Measurements from ENCODE around the gene YJU2.
A peak's percentile ranks its signal among the peaks of the same experiment; 100 is the strongest.
"Not testable (repeated sequence)": the region's sequence is repeated elsewhere in the genome, so short reads cannot be mapped to it uniquely, and the experiment has no call there.

The YJU2 gene

DNA sequence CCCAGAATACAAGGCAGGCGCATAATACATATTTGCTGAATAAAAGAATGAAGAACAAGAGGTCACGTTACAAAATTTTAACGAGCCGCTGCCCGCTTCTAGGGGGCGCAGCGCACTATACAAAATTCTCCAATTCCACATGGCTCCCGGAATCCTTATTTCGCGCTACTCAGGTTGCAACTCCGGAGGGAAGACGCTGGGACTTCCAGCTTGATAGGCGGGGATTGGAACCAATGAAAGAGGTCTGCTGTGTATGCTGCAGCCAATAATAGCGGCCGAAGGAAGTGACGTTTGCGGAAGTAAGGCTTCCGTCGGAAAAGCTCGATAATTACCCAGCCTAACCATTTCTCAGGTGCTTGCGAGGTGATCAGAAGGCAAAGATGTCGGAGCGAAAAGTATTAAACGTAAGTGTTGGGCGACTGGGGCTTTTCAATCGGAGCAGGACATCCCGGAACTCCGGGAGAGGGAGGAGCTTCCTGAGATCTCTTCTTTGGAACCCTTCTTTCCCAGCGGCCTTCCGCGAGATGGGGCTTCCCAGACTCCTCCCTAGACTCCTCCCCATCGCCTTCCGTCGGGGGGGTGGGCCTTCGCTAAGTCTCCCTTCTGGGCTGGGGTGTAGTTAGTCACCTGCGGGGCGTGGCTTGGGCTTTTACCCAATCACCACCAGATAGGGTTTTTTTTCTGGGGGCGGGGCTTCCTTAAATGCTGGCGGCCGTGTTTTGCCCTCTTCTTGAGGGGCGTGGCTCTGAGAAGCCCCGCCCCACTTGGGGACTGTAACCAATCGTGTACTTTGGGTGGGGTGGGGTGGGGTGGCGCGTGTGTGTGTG lies at the start of gene YJU2:
Gene YJU2 (plus strand): TSS at position 314 of the 827 bp plus-strand sequence. CDS start 67 bp downstream, at position 381.
- peak; percentile 98 for DNase-seq

DNA sequence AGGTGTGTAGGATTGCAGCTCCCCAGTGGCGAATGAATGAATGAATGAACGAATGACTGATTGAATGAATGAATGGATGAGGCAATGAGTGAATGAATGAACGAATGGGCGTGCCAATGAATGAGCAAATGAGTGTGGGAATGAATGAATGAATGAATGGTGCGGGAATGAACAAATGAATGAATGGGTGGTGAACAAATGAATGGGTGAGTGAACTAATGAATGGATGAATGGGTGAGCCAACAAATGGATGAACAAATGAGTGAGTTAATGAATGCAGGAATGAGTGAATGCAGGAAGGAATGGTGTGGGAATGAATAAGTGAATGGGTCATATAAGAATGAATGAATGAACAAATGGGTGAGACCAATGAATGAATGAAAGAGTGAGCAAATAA lies 49.7 kb upstream of the YJU2 start:
- no peak for DNase-seq

DNA sequence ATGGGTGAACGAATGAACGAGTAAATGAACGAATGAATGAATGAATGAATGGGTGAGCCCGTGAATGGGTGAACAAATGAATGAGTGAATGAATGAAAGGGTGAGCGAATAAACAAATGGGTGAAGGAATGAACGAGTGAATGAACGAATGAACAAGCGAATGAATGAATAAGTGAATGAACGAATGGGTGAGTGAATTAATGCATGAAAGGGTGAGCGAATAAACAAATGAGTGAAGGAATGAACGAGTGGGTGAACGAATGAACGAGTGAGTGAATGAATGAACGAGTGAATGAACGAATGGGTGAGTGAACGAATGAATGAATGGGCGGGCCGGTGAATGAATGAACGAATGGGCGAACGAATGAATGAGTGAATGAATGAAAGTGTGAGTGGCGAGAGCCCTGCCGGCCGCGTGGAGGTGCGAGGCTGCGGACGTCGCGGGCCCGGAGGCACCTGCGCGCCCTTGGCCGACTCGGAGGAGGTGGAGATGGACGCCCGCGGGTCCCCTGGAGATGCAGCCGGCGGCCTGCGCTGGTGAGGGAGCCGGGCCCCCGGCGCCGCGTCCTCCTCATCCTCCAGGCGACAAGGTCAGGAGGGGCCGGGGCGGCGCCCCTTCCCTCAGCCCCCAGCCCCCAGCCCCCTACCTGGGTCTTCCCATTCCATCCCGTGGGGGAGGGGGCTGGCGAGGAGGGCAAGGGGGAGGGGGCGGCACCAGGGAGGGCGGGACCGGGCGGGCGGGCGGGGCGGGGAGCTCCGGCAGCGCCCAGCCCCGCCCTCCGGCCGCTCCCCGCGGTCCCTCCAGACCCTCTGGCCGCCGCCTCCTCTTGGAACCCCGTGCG lies 49.0 kb upstream of the YJU2 start:
- DNase-seq = no peak

DNA sequence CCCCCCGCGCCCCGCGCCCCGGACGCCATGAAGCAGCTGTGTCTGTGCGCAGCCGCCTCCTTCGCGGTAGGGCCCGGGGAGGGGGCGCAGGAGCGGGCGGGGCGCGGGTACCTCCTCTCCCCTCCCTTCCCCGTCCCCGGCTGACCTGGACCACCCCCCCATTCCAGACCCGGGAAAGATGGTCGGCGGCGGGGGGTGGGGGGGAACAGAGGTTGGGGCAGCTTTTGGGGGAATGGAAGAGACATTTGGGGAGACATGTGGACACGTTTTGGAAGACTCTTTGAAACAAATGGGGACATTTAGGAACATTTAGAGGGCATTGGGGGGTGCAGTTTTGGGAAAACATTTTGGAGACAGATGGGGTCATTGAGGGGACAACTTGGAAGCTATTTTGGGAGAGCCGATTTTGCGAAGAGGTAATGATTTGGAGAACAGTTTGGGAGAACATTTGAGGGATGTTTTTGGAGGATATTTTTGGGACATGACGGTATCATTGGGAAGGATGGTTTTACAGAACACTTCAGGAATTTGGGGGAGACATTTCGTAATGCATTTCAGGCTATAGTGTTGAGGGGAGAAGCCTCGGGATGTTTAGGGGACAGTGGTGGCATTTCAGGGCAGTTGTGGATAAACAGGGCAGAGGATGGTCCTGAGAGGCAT lies 48.3 kb upstream of the YJU2 start:
- DNase-seq = no peak

DNA sequence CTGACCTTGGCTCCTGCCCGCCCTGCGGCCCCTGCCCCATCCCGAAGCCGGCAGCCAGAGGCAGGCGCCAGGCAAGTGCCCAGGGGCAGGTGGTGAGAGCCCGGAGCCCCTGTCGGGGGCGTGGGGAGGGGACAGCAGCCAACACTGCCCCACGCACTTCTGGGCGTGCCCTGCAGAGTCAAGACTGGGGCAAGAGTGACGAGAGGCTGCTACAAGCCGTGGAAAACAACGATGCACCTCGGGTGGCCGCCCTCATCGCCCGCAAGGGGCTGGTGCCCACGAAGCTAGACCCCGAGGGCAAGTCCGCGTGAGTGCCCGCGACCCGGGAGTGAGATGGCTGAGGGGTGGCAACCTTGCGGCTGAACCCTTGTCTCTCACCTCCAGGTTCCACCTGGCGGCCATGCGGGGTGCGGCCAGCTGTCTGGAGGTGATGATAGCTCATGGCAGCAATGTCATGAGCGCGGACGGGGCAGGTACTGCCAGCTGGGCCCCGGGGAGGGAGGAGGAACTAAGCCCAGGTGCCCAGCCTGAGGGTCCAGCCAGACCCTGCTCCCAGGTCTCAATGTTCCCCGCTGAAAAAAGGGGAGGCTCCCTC lies 47.1 kb upstream of the YJU2 start:
- peak; percentile 16 for DNase-seq

DNA sequence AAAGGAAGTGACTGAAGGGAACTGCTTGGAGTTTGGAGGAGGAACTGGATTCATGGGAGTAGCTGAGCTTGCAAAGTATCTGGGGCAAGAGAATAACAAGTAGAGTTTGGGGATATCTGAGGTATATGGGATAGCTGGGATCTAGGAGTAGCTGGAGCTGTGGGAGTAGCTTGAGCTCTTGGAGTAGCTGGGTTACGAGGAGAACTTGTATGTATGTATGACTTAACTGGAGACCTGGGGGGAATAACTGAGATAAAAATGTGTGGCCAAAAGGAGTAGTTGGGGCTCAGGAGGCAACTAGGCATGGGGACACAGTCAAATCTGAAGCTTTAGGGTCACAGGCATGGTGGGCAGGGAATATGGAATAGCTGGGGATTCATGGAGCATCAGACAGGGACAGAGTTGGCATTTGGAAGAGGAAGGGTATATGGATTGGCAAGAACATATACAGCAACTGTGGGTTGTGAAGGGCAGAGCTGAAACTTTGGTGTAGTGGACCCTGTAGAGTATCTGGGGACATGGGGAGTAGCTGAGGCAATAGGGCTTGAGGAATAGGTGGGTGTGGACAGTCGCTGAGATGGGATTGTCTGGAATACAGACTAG lies 45.8 kb upstream of the YJU2 start:
- no peak for DNase-seq

DNA sequence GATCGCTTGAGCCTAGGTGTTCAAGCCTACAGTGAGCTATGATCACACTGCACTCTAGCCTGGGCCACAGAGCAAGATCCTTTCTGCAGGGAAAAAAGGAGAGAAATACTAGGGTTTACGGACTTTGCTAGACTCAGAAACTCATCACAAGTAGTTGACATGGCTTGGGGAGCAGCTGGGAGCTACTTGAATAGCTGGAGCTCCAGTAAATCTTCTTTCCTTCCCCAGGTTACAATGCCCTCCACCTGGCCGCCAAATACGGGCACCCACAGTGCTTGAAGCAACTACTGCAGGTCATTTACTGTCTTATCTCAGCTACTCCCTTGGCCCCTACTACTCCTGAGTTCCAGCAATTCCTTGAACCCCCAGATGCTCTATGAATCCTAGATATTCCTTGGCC lies 45.1 kb upstream of the YJU2 start:
- DNase-seq = no peak

DNA sequence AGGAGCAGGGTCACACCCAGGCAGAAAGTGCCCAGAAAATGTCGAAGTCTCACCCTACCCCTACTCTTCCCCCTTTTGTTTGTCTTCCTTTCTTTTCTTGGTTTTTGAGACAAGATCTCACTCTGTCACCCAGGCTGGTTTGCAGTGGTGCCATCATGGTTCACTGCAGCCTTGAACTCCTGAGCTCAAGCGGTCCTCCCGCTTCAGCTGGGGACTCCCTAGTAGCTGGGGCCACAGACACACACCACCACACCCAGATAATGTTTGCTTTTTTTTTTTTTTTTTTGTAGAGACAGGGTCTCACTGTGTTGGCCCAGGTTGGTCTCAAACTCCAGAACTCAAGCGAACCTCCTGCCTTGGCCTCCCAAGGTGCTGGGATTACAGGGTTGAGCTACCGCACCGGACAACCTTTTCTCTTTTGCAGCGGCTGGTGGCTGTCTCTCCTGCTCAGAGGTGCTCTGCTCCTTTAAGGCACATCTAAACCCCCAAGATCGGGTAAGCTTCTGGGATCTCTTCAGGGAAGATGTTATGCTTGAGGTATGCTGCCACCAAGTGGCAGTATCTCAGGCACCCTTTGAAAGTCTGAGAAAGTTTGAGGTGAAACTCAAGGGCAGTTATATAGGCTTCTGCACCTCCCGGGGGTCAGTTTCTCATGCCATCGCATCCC lies 39.9 kb upstream of the YJU2 start:
- no peak for DNase-seq

DNA sequence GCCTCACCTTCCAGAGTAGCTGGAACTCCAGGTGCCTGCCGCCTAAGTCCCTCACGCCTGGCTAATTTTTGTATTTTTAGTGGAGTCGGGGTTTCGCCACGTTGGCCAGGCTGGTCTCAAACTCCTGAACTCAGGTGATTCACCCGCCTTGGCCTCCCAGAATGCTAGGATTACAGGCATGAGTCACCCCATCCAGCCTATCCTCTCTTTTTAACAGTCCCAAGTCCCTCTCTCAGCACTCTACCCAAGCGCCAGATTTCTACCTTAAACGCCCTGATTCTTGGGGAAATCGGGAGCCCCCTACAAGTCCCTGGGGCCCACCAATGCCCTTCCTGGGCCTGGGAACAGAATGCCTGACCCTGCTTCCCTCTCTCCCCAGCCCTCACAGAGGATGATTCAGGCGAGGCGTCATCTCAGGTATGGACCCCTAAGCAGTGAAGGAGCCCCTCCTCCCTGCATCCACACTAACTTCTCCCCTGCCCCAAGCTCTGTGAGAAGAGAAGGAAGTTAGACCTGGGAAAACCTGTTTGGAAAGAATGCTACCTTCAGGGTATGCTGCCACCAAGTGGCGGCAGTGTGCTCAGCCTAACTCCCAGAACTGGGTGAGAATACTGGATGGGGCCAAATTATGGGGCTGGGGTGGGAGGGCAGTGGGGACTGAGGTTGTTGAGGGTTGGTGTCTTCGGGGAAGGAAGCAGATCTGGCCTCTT lies 38.3 kb upstream of the YJU2 start:
- no peak for DNase-seq

DNA sequence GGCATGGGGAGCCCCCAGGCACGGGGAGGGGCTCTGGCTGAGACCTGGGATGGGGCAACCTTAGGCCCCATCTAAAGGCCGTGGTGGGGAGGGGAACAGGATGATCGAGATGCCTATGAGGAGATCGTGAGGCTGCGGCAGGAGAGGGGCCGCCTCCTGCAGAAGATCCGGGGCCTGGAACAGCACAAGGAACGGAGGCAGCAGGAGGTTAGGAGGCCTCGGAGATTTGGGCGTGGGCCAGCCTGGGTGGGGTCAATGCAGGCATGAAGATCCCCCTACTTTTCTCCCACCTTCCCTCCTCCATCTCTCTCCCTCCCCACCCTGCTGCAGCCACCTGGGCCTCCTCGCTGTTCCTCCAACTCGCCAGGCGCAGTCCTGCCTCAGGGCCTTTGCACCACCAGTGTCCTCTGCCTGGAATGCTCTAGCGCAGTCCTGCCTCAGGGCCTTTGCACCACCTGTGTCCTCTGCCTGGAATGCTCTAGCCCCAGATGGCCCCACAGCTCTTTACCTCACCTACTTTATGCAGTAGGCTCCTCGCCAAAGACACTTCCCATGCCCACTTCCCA lies 36.6 kb upstream of the YJU2 start:
- DNase-seq = no peak

DNA sequence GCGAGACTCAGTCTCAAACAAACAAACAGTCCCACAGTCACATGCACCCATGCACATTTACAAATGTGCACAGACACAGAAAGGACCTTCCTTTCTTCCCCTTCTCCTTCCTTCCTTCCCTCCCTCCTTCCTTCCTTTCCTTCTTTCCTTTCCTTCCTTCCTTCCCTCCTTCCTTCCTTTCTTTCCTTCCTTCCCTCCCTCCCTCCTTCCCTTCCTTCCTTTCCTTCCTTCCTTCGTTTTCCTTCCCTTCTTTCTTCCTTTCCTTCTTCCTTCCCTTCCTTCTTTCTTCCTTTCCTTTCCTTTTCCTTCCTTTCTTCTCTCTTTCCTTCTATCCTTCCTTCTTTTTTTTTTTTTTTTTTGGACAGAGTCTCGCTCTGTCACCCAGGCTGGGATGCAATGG lies 33.8 kb upstream of the YJU2 start:
- DNase-seq = no peak

DNA sequence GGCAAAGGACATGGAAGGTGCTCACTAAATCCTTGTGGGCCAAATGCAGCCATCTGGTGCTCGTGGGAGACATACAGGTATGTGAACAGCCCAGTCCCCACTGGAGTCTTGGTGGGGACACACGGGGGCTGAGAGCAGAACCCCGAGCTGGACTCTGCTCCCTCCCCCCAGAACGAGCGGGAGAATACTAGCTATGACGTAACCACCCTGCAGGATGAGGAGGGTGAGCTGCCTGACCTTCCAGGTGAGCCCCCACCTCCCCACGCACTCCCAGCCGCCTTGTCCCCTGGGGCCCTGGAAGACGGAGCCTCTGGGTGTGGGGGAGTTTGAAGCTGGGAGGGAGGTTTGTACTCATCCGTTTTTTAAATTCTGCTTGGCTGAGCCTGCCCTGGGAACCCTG lies 31.1 kb upstream of the YJU2 start:
- DNase-seq = no peak

DNA sequence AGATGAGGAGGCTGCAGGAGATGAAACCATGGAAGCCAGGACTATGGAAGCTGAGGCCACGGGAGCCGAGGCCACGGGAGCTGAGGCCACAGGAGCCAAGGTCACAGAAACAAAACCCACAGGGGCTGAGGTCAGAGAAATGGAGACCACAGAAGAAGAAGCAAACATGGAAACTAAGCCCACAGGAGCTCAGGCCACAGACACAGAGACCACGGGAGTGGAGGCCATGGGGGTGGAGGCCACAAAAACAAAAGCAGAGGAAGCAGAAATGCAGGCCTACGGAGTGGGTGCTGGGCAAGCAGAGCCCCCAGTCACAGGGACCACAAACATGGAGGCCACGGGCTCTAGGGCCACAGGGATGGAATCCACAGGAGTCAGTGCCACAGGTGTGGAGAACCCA lies 30.0 kb upstream of the YJU2 start:
- no peak for DNase-seq

DNA sequence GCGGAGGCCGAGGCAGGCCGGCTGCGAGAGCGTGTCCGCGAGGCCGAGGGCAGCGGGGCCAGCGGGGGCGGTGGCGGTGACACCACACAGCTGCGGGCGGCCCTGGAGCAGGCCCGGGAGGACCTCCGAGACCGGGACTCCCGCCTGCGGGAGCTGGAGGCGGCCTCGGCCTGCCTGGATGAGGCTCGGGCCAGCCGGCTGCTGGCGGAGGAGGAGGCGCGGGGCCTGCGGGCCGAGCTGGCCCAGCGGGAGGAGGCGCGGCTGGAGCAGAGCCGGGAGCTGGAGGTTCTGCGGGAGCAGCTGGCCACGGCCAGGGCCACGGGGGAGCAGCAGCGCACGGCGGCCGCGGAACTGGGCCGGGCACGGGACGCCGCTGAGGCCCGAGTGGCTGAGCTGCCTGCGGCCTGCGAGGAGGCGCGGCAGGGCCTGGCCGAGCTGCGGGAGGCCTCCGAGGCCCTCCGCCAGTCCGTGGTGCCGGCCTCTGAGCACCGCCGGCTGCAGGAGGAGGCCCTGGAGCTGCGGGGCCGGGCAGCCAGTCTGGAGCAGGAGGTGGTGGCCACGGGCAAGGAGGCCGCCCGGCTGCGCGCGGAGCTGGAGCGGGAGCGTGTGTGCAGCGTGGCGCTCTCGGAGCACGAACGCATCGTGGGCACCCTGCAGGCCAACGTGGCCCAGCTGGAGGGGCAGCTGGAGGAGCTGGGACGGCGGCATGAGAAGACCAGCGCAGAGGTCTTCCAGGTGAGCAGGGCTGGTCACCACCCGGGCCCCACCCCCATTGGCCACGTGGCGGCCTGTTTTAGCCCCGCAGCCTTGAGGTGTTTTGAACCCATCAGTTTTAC lies 29.2 kb upstream of the YJU2 start:
- no peak for DNase-seq

DNA sequence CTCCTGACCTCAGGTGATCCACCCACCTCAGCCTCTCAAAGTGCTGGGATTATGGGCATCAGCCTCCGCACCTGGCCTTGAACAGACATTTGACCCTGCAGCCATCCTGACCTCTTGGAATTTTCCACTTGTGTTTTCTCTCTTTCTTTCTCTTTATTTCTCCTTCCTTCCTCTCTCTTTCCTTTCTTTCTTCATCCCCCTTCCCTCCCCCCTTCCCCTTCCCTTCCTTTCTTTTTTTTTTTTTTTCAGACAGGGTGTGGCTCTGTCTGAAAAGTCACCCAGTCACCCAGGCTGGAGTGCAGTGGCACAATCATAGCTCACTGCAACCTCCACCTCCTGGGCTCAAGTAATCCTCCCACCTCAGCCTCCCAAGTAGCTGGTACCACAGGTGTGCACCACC lies 28.4 kb upstream of the YJU2 start:
- DNase-seq = not testable (repeated sequence)

DNA sequence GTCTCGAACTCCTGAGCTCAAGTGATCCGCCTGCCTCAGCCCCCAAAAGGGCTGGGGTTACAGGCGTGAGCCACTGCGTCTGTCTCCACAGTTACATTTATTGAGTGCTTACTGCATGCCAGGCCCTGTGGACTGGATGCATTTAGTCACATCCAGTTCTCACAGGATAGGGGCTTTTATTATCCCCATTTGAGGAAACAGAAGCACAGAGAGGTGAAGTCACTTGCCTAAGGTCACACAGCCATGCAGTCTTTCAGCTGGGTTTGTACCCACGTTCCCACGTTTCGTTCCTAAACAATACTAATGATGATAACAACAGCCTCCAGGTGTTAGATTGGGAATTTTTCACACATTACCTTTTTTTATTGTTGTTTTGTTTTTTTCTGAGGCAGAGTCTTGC lies 26.7 kb upstream of the YJU2 start:
- DNase-seq = no peak

DNA sequence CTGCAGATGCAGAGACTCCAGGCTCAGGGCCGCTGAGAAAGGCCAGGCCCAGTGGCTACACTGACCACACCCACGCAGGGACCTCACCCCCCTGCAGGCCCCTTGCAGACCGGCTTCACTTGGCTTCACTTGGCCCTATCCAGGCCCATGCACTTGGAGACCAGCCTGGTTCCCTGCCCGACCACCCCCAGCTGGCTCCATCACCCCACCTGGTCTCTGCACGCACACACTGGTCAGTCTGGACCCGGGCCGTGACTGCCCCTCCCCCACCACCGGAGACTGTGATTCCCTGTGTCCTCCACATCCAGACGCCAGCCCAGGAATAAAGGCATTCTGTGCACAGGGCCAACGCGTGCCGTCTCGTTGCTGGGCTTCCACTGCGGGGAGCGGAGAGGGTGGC lies 22.4 kb upstream of the YJU2 start:
- no peak for DNase-seq

DNA sequence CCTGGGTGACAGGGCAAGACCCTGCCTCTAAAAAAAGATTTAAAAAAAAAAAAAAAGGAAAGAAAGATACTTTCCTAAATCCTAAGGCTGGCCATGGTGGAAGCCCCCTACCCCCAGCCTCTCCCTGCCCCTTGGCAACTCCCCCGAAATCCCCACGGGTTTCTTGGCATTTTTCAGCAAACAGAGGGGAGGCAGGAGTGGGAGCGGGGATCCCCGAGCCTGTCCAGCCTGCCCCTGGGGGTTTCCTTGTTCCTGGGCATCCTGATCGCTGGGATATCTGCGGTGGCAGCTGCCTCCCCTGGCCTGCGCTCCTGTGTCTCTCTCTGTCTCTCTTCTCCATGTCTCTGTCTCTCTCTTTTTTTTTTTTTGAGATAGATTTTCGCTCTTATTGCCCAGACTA lies 21.0 kb upstream of the YJU2 start:
- no peak for DNase-seq

DNA sequence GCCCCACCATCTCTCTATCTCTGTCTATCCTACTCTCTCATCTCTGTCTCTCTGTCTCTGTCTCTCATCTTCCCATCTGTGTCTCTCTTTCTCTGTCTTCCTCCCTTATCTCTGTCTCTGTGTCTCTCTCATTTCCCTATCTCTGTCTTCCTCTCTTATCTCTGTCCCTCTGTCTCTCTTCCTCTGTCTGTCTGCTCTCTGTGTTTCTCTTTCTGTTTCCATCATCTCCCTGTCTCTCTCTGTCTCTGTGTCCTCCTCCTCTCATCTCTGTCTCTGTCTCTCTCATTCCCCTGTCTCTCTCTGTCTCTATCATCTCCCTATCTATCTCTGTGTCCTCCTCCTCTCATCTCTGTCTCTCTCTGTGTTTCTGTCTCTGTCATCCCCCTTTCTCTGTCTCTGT lies 19.1 kb upstream of the YJU2 start:
- DNase-seq = no peak

DNA sequence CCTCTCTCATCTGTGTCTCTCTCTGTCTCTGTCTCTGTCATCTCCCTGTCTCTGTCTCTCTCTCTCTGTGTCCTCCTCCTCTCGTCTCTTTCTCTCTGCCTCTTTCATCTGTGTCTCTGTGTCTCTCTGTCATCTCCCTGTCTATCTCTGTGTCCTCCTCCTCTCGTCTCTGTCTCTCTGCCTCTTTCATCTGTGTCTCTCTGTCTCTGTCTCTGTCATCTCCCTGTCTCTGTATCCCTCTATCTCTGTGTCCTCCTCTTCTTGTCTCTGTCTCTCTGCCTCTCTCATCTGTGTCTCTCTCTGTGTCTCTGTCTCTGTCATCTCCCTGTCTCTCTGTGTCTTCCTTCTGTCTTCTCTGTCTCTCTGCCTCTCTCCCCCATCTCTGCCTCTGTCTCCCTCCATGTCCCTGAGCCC lies 18.1 kb upstream of the YJU2 start:
- no peak for DNase-seq

Data from NCI-H774 (cell line).